A673 (cell line): ENCODE results near the gene SART3. TPM values are rescaled to one million over a fixed set of nuclear protein-coding genes. Genes with fewer than 3 reads are reported as not detected.

ENCODE experiments used
- BruUV-seq: library from RNA; stranded (reverse); fragments of 400-500 nt; replicated peaks from 2 replicates; lab custom pipeline; 2021; lab: Mats Ljungman, UMichigan
- CTCF ChIA-PET: fragments of 300-600 bp; sonication (Branson Sonifier 250); formaldehyde crosslinking; loops from one replicate; lab custom pipeline; 2022; ENCODE audit warnings: antibody characterized with exemption; lab: Charles Lee
- POLR2A ChIA-PET: fragments of 300-600 bp; sonication (Branson Sonifier 250); formaldehyde crosslinking; loops from one replicate; lab custom pipeline; 2022; ENCODE audit warnings: antibody characterized with exemption; ENCODE audit not compliant: low non-redundant PET; lab: Charles Lee
- DNase-seq: peaks from one replicate; pipeline ENCODE4 v3.0.0-alpha.2; 2015; ENCODE audit warnings: low spot score
- H3K27ac ChIP-seq: fragments of 200-600 bp; sonication (generic); 2 replicates; pipeline ENCODE4 v1.5.1; 2016; ENCODE audit warnings: mixed run types, low read depth, mild to moderate bottlenecking, mixed read lengths, antibody characterized with exemption, low read length; ENCODE audit not compliant: poor library complexity, severe bottlenecking
- H3K27me3 ChIP-seq: fragments of 200-600 bp; sonication (generic); replicated peaks from 2 replicates; pipeline ENCODE4 v1.6.1; 2017; ENCODE audit warnings: mixed run types, low read depth, mild to moderate bottlenecking, mixed read lengths, antibody characterized with exemption, low read length; ENCODE audit not compliant: insufficient read depth, poor library complexity
- H3K36me3 ChIP-seq: fragments of 200-600 bp; sonication (generic); 2 replicates; pipeline ENCODE4 v1.6.1; 2016; ENCODE audit warnings: mixed run types, mild to moderate bottlenecking, mixed read lengths, antibody characterized with exemption, low read length; ENCODE audit not compliant: insufficient read depth, poor library complexity, severe bottlenecking
- H3K4me1 ChIP-seq: fragments of 200-600 bp; sonication (generic); 2 replicates; pipeline ENCODE4 v1.6.1; 2017; ENCODE audit warnings: mixed run types, mild to moderate bottlenecking, mixed read lengths, antibody characterized with exemption, low read length; ENCODE audit not compliant: insufficient read depth, poor library complexity, severe bottlenecking
- H3K4me3 ChIP-seq: fragments of 200-600 bp; sonication (generic); 2 replicates; pipeline ENCODE4 v1.5.1; 2016; ENCODE audit warnings: low read depth, mixed run types, mild to moderate bottlenecking, mixed read lengths, low read length; ENCODE audit not compliant: poor library complexity, severe bottlenecking
- H3K9me3 ChIP-seq: fragments of 200-600 bp; sonication (generic); 2 replicates; pipeline ENCODE4 v1.6.1; 2016; ENCODE audit warnings: mixed run types, low read depth, mild to moderate bottlenecking, mixed read lengths, antibody characterized with exemption, low read length; ENCODE audit not compliant: poor library complexity, severe bottlenecking
- EZH2 ChIP-seq: fragments of 200-600 bp; sonication (generic); IDR thresholded peaks from 2 replicates; pipeline ENCODE4 v1.6.1; 2017; ENCODE audit warnings: borderline replicate concordance, low read depth, mild to moderate bottlenecking, mixed read lengths, antibody characterized with exemption, low read length; ENCODE audit not compliant: poor library complexity, severe bottlenecking
- intact Hi-C: fragments of 100-400 bp; cut with micrococcal nuclease; formaldehyde crosslinking; loops from one replicate; pipeline ENCODE4 v1.10.0; 2022; ENCODE audit not compliant: unreplicated experiment
- total RNA-seq: library from RNA; stranded (reverse); gene quantifications from 2 replicates; pipeline ENCODE4 v1.2.3, GENCODE V29; 2021
- TF ChIP-seq, protein P1 (sequence below): fragments of 300-800, 200-600 bp; sonication (generic); conservative IDR thresholded peaks from 2 replicates; pipeline ENCODE4 v1.5.1; 2017; ENCODE audit warnings: low read depth, mild to moderate bottlenecking, antibody characterized with exemption, low read length, moderate library complexity, mixed read lengths

The SART3 gene
- total RNA-seq, 1 experiment from 2014 or later, result 99.3 TPM

DNA sequence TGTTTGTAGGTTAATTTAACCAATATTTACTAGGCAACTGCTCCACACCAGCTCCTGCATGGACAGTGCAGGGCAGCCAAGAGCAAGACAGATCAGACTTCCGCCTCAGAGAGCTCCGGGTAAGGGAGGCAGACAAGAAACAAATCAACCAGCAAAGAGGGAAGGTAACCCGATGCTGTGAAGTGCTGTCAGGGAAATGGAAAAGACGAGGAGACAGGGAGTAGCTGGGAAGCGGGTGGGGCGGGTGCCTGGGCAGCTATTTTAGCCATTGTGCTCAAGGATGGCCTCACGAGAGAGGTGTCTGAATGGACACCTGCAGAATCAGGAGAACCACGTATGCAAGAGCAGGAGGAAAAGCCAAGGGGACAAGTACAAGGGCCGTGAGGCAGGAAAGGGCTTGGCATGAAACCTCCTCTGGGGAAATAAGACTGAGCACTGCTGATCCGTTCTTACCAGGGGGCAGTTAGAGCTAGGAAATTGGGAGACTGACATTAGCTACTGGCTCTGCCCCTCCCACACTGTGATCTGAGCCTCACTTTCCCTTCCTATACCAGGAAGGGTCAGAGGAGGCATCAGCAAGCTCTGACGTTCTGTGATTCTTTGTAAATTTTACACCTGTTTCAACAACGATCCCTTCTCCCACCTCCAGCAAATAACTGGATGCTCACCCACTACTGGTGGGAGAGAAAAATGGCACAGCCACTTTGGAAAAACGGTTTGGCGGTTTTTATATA lies 43.4 kb upstream of the SART3 start:
- TF ChIP-seq, protein P1, sequence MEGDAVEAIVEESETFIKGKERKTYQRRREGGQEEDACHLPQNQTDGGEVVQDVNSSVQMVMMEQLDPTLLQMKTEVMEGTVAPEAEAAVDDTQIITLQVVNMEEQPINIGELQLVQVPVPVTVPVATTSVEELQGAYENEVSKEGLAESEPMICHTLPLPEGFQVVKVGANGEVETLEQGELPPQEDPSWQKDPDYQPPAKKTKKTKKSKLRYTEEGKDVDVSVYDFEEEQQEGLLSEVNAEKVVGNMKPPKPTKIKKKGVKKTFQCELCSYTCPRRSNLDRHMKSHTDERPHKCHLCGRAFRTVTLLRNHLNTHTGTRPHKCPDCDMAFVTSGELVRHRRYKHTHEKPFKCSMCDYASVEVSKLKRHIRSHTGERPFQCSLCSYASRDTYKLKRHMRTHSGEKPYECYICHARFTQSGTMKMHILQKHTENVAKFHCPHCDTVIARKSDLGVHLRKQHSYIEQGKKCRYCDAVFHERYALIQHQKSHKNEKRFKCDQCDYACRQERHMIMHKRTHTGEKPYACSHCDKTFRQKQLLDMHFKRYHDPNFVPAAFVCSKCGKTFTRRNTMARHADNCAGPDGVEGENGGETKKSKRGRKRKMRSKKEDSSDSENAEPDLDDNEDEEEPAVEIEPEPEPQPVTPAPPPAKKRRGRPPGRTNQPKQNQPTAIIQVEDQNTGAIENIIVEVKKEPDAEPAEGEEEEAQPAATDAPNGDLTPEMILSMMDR, result no peak
- no peak for TF ChIP-seq EZH2
- Histone ChIP-seq H3K9me3 (no peaks in the 10 kb centered on the region), H3K4me1 (peaks cover under 1% of the 10 kb centered on the region), H3K27ac (no peak overlapping the region), H3K36me3 (no peaks in the 10 kb centered on the region), H3K27me3 (no peaks in the 10 kb centered on the region), H3K4me3 (no peak overlapping the region)
- DNase-seq, result no peak
- intact Hi-C loops, result no loop called here
- BruUV-seq, result no TSS peak
- ChIA-PET CTCF (no interaction called here), POLR2A (no interaction called here)

- CTCF ChIA-PET, result no interaction called here
- intact Hi-C loops, result no loop called here
- H3K4me1 ChIP-seq, result no peaks in the 10 kb centered on the region
- H3K27ac ChIP-seq, result no peak overlapping the region
- no peaks in the 10 kb centered on the region for H3K36me3 ChIP-seq
- POLR2A ChIA-PET, result no interaction called here
- no peaks in the 10 kb centered on the region for H3K9me3 ChIP-seq
- no peaks in the 10 kb centered on the region for H3K27me3 ChIP-seq
- no peak for DNase-seq
- no TSS peak for BruUV-seq
- no peak for TF ChIP-seq EZH2
- TF ChIP-seq, protein P1, result no peak
- no peak overlapping the region for H3K4me3 ChIP-seq
Measured at GRCh38 chr12:108603743-108604142, 42.8 kb upstream of the SART3 start.

GRCh38 chr12:108602976-108603704 lies 42.2 kb upstream of the SART3 start:
- H3K4me1 ChIP-seq, result no peaks in the 10 kb centered on the region
- ChIA-PET POLR2A (no interaction called here), CTCF (no interaction called here)
- BruUV-seq, result no TSS peak
- no peak overlapping the region for H3K27ac ChIP-seq
- intact Hi-C loops, result no loop called here
- no peak for DNase-seq
- no peaks in the 10 kb centered on the region for H3K27me3 ChIP-seq
- no peak overlapping the region for H3K4me3 ChIP-seq
- no peak for TF ChIP-seq EZH2
- TF ChIP-seq, protein P1, result no peak
- no peaks in the 10 kb centered on the region for H3K36me3 ChIP-seq
- H3K9me3 ChIP-seq, result no peaks in the 10 kb centered on the region
